ENCODE measurements around the gene NOSIP. TPM values are rescaled to one million over a fixed set of nuclear protein-coding genes. Genes with fewer than 3 reads are reported as not detected.
A peak's percentile ranks its signal among the peaks of the same experiment; 100 is the strongest.

The NOSIP gene
- total RNA-seq, 1 experiment from 2014 or later: 66.1 TPM

GRCh38 chr19:49514151-49514550 is 66.2 kb downstream of the NOSIP start:
- intact Hi-C loops (cut with micrococcal nuclease; ENCODE audit: unreplicated experiment): no loop called here
- no peaks in the 10 kb centered on the region for H3K36me3 ChIP-seq (ENCODE audit: control insufficient read depth, insufficient read depth, low read length)
- TF ChIP-seq SIN3A (IDR thresholded peaks at IDR 0.05; ENCODE audit: borderline replicate concordance, insufficient read depth, low read depth, low read length) (no peak), CTCF (IDR thresholded peaks at IDR 0.05) (no peak), TCF7L2 (IDR thresholded peaks at IDR 0.05; ENCODE audit: low read depth, low read length) (no peak), REST (IDR thresholded peaks at IDR 0.05; ENCODE audit: insufficient read depth in 1 of 2, low read depth in 2 of 2, low read length in 1 of 2) (no peak), POLR2AphosphoS5 (IDR thresholded peaks at IDR 0.05; ENCODE audit: low read depth, low read length) (no peak)
- H3K27me3 ChIP-seq (ENCODE audit: control insufficient read depth, insufficient read depth, low read length): no peaks in the 10 kb centered on the region
- no TSS peak for BruUV-seq (replicated peaks)
- no peaks in the 10 kb centered on the region for H3K9me3 ChIP-seq (ENCODE audit: control insufficient read depth, insufficient read depth, low read depth, low read length)
- in situ Hi-C loops (cut with HindIII; ENCODE audit: low pct_unique_long_range_greater_than_20kb, low sequenced_read_pairs): no loop called here
- H3K4me3 ChIP-seq (ENCODE audit: low read depth in 2 of 2, low read length in 2 of 2): no peak overlapping the region
- no peak for DNase-seq (ENCODE audit: low read depth, low spot score)
- POLR2A ChIA-PET: interaction anchor here (0.6 kb wide), 1 partner anchor 33 kb away, joined by 3 read pairs; no protein-coding TSS in a partner anchor
- H3K27ac ChIP-seq (ENCODE audit: low read length): no peak overlapping the region
- CTCF ChIA-PET: interaction anchor here (0.5 kb wide), 1 partner anchor 57 kb away, joined by 6 read pairs; no protein-coding TSS in a partner anchor
- no peak for ATAC-seq
- H3K4me1 ChIP-seq (ENCODE audit: control insufficient read depth, insufficient read depth, low read length): no peaks in the 10 kb centered on the region

- Histone ChIP-seq H3K27me3 (ENCODE audit: control insufficient read depth, insufficient read depth, low read length) (no peaks in the 10 kb centered on the region), H3K9me3 (ENCODE audit: control insufficient read depth, insufficient read depth, low read depth, low read length) (no peaks in the 10 kb centered on the region), H3K27ac (ENCODE audit: low read length) (no peak overlapping the region), H3K4me3 (ENCODE audit: low read depth in 2 of 2, low read length in 2 of 2) (peak overlapping the region; percentile 54 to 61), H3K4me1 (ENCODE audit: control insufficient read depth, insufficient read depth, low read length) (no peaks in the 10 kb centered on the region), H3K36me3 (ENCODE audit: control insufficient read depth, insufficient read depth, low read length) (no peaks in the 10 kb centered on the region)
- ChIA-PET CTCF (interaction anchor here (0.5 kb wide), 1 partner anchor 58 kb away, joined by 6 read pairs; no protein-coding TSS in a partner anchor), POLR2A (interaction anchor here (0.6 kb wide), 1 partner anchor 33 kb away, joined by 3 read pairs; no protein-coding TSS in a partner anchor)
- no TSS peak for BruUV-seq (replicated peaks)
- ATAC-seq (peak; percentile 72), DNase-seq (ENCODE audit: low read depth, low spot score) (no peak)
- intact Hi-C loops (cut with micrococcal nuclease; ENCODE audit: unreplicated experiment) (no loop called here), in situ Hi-C loops (cut with HindIII; ENCODE audit: low pct_unique_long_range_greater_than_20kb, low sequenced_read_pairs) (no loop called here)
- TF ChIP-seq SIN3A (IDR thresholded peaks at IDR 0.05; ENCODE audit: borderline replicate concordance, insufficient read depth, low read depth, low read length) (no peak), CTCF (IDR thresholded peaks at IDR 0.05) (no peak), REST (IDR thresholded peaks at IDR 0.05; ENCODE audit: insufficient read depth in 1 of 2, low read depth in 2 of 2, low read length in 1 of 2) (no peak), TCF7L2 (IDR thresholded peaks at IDR 0.05; ENCODE audit: low read depth, low read length) (no peak), POLR2AphosphoS5 (IDR thresholded peaks at IDR 0.05; ENCODE audit: low read depth, low read length) (no peak)
These were observed 66.6 kb downstream of the NOSIP start for GRCh38 chr19:49513746-49514118.
